ENCODE data around the gene AP1S1.
"Not testable (repeated sequence)": the region's sequence is repeated elsewhere in the genome, so short reads cannot be mapped to it uniquely, and the experiment has no call there.

Gene AP1S1

DNA sequence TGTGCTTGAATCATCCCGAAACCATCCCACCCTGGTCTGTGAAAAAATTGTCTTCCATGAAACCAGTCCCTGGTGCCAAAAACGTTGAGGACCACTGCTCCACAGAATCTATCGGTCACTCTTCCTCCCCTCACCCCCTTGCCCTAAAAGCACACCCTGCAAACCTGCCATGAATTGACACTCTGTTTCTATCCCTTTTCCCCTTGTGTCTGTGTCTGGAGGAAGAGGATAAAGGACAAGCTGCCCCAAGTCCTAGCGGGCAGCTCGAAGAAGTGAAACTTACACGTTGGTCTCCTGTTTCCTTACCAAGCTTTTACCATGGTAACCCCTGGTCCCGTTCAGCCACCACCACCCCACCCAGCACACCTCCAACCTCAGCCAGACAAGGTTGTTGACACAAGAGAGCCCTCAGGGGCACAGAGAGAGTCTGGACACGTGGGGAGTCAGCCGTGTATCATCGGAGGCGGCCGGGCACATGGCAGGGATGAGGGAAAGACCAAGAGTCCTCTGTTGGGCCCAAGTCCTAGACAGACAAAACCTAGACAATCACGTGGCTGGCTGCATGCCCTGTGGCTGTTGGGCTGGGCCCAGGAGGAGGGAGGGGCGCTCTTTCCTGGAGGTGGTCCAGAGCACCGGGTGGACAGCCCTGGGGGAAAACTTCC is 28.2 kb upstream of the AP1S1 start:
- peak; percentile 73 for DNase-seq (ENCODE audit: low spot score)

GRCh38 chr7:101126651-101127459 is 27.4 kb upstream of the AP1S1 start, which contains the start of gene SERPINE1:
TSS of gene SERPINE1 (plus strand) at chr7:101127104. CDS start at chr7:101128394, 1,290 bp downstream.
- peak; percentile 97 for DNase-seq (ENCODE audit: low spot score)

GRCh38 chr7:101127460-101128039 is 26.7 kb upstream of the AP1S1 start:
- DNase-seq (ENCODE audit: low spot score): no peak

- DNase-seq (ENCODE audit: low spot score): peak; percentile 57
These were observed 26.0 kb upstream of the AP1S1 start for GRCh38 chr7:101128040-101128834.

DNA sequence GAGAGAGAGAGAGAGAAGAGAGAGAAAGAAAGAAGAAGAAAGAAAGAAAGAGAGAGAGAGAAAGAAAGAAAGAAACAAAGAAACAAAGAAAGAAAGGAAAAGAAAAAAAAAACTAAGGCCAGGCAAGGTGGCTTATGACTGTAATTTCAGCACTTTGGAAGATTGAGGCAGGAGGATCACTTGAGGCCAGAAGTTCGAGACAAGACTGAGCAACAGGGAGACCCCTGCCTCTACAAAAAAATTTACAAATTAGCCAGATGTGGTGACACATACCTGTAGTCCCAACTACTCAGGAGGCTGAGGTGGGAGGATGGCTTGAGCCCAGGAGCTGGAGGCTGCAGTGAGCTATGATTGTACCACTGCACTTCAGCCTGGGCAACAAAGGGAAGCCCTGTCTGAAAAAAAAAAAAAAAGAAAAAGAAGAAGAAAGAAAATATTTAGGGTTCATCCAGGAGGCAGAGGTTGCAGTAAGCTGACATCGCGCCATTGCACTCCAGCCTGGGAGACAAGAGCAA is 24.6 kb upstream of the AP1S1 start:
- no peak for DNase-seq (ENCODE audit: low spot score)

DNA sequence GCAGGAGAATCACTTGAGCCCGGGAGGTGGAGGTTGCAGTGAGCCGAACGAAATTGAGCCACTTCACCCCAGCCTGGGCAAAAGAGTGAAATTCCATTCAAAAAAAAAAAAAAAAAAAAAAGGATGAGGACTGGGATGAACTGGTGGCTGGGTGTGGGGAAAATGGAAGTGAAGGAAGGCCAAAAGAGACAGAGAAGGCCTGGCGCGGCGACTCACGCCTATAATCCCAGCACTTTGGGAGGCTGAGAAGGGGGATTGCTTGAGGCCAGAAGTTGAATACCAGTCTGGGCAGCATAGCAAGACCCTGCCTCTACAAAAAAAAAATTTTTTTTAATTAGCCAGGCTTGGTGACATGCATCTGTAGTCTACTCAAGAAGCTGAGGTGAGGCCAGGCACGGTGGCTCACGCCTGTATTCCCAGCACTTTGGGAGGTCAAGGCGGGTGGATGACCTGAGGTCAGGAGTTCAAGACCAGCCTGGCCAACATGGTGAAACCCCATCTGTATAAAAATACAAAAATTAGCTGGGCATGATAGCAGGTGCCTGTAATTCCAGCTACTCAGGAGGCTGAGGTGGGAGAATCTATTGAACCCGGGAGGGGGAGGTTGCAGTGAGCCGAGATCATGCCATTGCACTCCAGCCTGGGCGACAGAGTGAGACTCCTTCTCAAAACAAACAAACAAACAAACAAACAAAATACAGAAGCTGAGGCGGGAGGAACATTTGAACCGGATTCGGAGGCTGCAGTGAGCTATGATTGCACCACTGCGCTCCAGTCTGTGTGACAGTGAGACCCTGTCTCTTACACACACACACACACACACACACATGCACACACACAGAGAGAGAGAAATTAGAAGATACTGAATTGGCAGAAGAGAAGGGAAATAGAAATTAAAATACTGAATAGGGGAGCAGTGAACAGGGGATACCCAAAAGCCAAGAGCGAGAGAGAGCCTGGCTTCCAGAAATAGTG is 21.4 kb upstream of the AP1S1 start:
- not testable (repeated sequence) for DNase-seq (ENCODE audit: low spot score)

DNA sequence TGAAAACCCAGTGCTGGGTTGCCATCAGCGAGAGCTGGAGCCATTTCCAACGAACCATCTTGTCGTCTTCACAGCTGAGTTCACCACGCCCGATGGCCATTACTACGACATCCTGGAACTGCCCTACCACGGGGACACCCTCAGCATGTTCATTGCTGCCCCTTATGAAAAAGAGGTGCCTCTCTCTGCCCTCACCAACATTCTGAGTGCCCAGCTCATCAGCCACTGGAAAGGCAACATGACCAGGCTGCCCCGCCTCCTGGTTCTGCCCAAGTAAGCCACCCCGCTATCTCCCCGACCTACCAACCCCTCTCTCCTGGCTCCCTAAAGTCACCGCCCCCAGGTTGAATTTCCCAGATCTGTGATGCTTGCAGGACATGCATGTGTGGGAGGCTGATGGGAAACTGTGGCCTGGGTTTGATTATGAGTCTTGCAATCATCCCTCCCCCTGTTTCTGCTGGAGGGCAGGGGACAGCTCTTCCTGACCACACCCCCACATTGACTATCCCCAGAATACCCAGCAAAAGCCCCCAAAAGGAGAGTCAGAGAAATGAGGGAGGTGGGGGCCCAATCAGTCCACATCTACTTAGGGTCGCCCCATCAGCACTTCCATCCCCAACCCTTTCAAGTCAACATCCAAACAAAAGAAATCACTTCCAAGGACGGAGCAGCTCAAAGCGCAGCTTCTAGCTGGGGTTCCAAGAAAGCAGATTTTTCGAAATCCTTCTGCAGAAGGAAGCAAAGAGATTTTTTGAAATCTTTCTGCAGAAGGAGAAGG is 20.5 kb upstream of the AP1S1 start:
- no peak for DNase-seq (ENCODE audit: low spot score)

DNA sequence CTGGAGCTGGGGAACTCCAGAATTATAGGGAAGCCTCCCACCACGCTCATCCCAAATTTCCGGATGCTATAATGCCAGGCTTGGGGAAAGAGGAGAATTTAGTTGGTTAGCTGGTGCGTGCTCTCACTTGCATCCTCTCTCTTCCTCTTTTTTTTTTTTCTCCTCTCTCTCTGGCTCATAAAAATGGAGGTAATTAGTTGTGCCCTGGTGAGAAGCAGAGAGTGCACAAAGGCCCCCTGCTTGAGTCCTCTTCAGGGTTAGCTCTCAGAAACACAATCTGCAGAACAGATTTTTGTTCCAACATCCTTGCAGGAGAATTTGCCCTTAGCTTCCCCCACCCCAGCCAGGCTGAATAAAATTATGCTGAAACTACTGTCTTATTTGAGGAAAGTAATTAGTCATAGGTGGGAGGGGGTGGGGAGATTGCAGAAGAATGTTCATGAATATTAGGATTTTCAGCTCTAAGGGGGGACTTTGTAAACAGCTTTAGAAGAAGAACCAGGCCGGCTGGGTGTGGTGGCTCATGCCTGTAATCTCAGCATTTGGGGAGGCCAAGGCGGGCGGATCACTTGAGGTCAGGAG is 19.8 kb upstream of the AP1S1 start:
- DNase-seq (ENCODE audit: low spot score): no peak

DNA sequence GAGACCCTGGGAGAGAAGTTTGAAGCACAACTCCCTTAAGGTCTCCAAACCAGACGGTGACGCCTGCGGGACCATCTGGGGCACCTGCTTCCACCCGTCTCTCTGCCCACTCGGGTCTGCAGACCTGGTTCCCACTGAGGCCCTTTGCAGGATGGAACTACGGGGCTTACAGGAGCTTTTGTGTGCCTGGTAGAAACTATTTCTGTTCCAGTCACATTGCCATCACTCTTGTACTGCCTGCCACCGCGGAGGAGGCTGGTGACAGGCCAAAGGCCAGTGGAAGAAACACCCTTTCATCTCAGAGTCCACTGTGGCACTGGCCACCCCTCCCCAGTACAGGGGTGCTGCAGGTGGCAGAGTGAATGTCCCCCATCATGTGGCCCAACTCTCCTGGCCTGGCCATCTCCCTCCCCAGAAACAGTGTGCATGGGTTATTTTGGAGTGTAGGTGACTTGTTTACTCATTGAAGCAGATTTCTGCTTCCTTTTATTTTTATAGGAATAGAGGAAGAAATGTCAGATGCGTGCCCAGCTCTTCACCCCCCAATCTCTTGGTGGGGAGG is 16.5 kb upstream of the AP1S1 start:
- no peak for DNase-seq (ENCODE audit: low spot score)

DNA sequence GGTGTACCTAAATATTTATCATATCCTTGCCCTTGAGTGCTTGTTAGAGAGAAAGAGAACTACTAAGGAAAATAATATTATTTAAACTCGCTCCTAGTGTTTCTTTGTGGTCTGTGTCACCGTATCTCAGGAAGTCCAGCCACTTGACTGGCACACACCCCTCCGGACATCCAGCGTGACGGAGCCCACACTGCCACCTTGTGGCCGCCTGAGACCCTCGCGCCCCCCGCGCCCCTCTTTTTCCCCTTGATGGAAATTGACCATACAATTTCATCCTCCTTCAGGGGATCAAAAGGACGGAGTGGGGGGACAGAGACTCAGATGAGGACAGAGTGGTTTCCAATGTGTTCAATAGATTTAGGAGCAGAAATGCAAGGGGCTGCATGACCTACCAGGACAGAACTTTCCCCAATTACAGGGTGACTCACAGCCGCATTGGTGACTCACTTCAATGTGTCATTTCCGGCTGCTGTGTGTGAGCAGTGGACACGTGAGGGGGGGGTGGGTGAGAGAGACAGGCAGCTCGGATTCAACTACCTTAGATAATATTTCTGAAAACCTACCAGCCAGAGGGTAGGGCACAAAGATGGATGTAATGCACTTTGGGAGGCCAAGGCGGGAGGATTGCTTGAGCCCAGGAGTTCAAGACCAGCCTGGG is 15.9 kb upstream of the AP1S1 start:
- peak; percentile 94 for DNase-seq (ENCODE audit: low spot score)

- no peak for DNase-seq (ENCODE audit: low spot score)
These were observed 14.0 kb upstream of the AP1S1 start for GRCh38 chr7:101140339-101140699.

- DNase-seq (ENCODE audit: low spot score): no peak
These were observed 13.4 kb upstream of the AP1S1 start for GRCh38 chr7:101140746-101141382.

- DNase-seq (ENCODE audit: low spot score): no peak
These were observed 2.2 kb upstream of the AP1S1 start for GRCh38 chr7:101151908-101152651.

GRCh38 chr7:101154693-101155102 is 422 bp downstream of the AP1S1 start:
- no peak for DNase-seq (ENCODE audit: low spot score)

- DNase-seq (ENCODE audit: low spot score): no peak
These were observed 1.0 kb downstream of the AP1S1 start for GRCh38 chr7:101155303-101155702.

DNA sequence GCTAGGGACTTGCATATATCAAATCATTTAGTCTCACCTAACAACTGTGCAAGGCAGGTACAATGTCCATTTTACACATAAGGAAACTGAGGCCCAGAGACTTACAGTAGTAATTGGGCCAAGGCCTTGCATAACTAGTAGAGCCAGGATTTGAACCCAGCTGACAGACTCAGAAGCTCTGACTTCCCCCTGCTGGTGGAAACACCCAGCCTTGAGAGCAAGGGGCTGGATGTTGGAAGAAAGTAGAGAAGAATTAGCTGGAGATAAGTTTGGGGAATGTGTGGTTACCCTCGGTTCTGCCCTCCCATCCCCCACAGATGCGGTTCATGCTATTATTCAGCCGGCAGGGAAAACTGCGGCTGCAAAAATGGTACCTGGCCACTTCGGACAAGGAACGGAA is 2.0 kb downstream of the AP1S1 start:
- DNase-seq (ENCODE audit: low spot score): peak; percentile 63

DNA sequence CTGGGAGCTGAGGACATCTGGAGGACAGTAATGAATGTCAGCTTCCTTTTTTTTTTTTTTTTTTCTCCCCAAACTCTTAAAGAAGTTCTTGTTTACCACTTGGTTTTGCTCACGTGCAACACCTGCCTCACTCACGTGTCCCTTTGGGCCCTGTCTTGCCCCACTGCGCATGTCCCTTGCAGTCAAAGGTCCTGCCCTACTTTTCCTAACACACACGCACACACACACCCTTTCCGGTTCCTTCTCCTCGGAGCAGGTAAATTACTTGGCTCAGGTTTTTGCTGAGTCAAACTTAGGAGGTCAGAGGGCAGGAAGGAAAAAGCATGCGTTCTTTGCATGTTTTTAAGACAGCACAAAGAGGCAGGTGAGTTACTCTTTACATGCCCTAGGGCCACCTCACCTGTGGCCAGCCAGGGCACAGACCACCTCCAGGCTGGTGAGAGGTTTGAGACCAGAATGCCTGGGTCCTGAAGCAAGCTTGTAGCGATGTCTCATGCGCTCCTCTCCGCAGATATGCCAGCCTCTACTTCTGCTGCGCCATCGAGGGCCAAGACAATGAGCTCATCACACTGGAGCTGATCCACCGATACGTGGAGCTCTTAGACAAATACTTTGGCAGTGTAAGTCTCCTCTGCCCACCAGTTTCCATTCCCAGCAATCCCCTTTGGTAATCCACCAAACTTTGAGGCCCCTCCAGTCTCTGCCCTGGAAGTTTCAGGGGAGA is 2.8 kb downstream of the AP1S1 start:
- DNase-seq (ENCODE audit: low spot score): peak; percentile 73

Measured in NAMALWA (cell line).